ENCODE results near the gene PDE4B. TPM values are rescaled to one million over a fixed set of nuclear protein-coding genes. Genes with fewer than 3 reads are reported as not detected.

PDE4B gene
- total and polyA plus RNA-seq, 10 of the 15 experiments (the other 5 are each of a cell fraction or from before 2014, with no cell fraction given): 3.0 to 13.2 (median 5.7) TPM

GRCh38 chr1:66335859-66336640, 543.4 kb downstream of the PDE4B start (continued):
- 0 out of 2 replicates have a peak, but pooled peaks have one; percentile 37 for TF ChIP-seq ZBTB40 (IDR thresholded peaks at IDR 0.05; ENCODE audit: borderline replicate concordance)
- peak; percentile 56; the same call in 1 of the 2 replicates for TF ChIP-seq HDGF (IDR thresholded peaks at IDR 0.05)
- TF ChIP-seq, protein P1, sequence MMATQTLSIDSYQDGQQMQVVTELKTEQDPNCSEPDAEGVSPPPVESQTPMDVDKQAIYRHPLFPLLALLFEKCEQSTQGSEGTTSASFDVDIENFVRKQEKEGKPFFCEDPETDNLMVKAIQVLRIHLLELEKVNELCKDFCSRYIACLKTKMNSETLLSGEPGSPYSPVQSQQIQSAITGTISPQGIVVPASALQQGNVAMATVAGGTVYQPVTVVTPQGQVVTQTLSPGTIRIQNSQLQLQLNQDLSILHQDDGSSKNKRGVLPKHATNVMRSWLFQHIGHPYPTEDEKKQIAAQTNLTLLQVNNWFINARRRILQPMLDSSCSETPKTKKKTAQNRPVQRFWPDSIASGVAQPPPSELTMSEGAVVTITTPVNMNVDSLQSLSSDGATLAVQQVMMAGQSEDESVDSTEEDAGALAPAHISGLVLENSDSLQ (IDR thresholded peaks at IDR 0.05): peak; percentile 90
- TF ChIP-seq, protein P2, sequence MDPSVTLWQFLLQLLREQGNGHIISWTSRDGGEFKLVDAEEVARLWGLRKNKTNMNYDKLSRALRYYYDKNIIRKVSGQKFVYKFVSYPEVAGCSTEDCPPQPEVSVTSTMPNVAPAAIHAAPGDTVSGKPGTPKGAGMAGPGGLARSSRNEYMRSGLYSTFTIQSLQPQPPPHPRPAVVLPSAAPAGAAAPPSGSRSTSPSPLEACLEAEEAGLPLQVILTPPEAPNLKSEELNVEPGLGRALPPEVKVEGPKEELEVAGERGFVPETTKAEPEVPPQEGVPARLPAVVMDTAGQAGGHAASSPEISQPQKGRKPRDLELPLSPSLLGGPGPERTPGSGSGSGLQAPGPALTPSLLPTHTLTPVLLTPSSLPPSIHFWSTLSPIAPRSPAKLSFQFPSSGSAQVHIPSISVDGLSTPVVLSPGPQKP (IDR thresholded peaks at IDR 0.05; ENCODE audit: low read depth, low read length): 0 out of 2 replicates have a peak, but pooled peaks have one; percentile 12
- TF ChIP-seq, protein P3, sequence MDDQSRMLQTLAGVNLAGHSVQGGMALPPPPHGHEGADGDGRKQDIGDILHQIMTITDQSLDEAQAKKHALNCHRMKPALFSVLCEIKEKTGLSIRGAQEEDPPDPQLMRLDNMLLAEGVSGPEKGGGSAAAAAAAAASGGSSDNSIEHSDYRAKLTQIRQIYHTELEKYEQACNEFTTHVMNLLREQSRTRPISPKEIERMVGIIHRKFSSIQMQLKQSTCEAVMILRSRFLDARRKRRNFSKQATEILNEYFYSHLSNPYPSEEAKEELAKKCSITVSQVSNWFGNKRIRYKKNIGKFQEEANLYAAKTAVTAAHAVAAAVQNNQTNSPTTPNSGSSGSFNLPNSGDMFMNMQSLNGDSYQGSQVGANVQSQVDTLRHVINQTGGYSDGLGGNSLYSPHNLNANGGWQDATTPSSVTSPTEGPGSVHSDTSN (IDR thresholded peaks at IDR 0.05; ENCODE audit: insufficient replicate concordance, low read depth, low read length): peak; percentile 41
- TF ChIP-seq NFXL1 (IDR thresholded peaks at IDR 0.05; ENCODE audit: borderline replicate concordance): no peak
- no peak for TF ChIP-seq CHD4 (IDR thresholded peaks at IDR 0.05)
- no peak for TF ChIP-seq BCL3 (IDR thresholded peaks at IDR 0.05; ENCODE audit: borderline replicate concordance, insufficient read depth, low read depth, low read length, poor library complexity, severe bottlenecking)
- TF ChIP-seq TBL1XR1 (IDR thresholded peaks at IDR 0.05; ENCODE audit: low read depth, low read length): peak; percentile 72
- peak; percentile 95 to 97; a peak in 3 of 4 replicates for TF ChIP-seq EP300 (IDR thresholded peaks at IDR 0.05; ENCODE audit: borderline replicate concordance in 1 of 2, control insufficient read depth in 1 of 2, low read depth in 2 of 2, low read length in 2 of 2)
- peak; percentile 13; the same call in 1 of the 2 replicates for TF ChIP-seq CBX5 (IDR thresholded peaks at IDR 0.05; ENCODE audit: low read depth)
- peak; percentile 88 for TF ChIP-seq TCF3 (IDR thresholded peaks at IDR 0.05; ENCODE audit: borderline replicate concordance, insufficient read depth, low read depth, low read length)
- peak; percentile 95 for TF ChIP-seq SPI1 (IDR thresholded peaks at IDR 0.05; ENCODE audit: borderline replicate concordance, insufficient read depth, low read depth, low read length)
- TF ChIP-seq BACH1 (IDR thresholded peaks at IDR 0.05; ENCODE audit: borderline replicate concordance): peak; percentile 44; the same call in 1 of the 2 replicates
- TF ChIP-seq BCL11A (IDR thresholded peaks at IDR 0.05; ENCODE audit: low read depth, low read length): peak; percentile 65; the same call in 1 of the 2 replicates

All from GM12878 (cell line).